ENCODE results near the gene LENEP. TPM values are rescaled to one million over a fixed set of nuclear protein-coding genes. Genes with fewer than 3 reads are reported as not detected.
"Not testable (repeated sequence)": the region's sequence is repeated elsewhere in the genome, so short reads cannot be mapped to it uniquely, and the experiment has no call there.

LENEP gene
- polyA plus RNA-seq, 1 donor (not counting 4 experiments of a cell fraction or from before 2014, with no cell fraction given) = not detected

DNA sequence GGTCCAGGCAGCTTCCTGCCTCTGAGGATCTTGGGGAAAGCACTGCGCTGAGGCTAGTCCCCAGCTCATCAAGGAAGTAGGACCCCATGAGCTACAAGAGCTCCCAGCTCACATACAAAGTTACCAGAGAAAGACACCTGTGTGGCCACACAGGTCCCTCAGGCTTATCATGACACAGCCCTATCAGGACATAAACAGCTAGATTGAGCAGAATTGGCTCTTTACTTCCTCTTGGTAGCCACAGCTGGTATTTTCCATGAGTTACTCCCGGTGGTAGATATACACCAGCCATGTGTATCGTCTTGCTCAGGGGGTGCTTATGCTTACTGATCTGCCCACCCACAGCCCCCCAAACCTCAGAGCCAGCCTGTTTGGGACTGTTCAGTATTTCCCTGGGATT, 1.2 kb downstream of the LENEP start:
- no peaks in the 10 kb centered on the region for H3K9me3 ChIP-seq (ENCODE audit: control insufficient read depth, low read depth, low read length)
- H4K20me1 ChIP-seq (ENCODE audit: control insufficient read depth, extremely low read depth, insufficient read depth, low read length) = no peaks in the 10 kb centered on the region
- peaks cover 6% of the 10 kb centered on the region for H3K4me1 ChIP-seq (ENCODE audit: control insufficient read depth, extremely low read depth, insufficient read depth, low read length)
- no peak overlapping the region for H3K4me2 ChIP-seq (ENCODE audit: control insufficient read depth, extremely low read depth, insufficient read depth, low read depth, low read length)
- DNase-seq (ENCODE audit: low read depth, low spot score) (no peak), FAIRE-seq (no peak)
- H3K4me3 ChIP-seq (ENCODE audit: control insufficient read depth in 2 of 3, extremely low read depth in 1 of 3, insufficient read depth in 2 of 3, low read depth in 1 of 3, low read length in 3 of 3) = no peak overlapping the region
- TF ChIP-seq, protein P1, sequence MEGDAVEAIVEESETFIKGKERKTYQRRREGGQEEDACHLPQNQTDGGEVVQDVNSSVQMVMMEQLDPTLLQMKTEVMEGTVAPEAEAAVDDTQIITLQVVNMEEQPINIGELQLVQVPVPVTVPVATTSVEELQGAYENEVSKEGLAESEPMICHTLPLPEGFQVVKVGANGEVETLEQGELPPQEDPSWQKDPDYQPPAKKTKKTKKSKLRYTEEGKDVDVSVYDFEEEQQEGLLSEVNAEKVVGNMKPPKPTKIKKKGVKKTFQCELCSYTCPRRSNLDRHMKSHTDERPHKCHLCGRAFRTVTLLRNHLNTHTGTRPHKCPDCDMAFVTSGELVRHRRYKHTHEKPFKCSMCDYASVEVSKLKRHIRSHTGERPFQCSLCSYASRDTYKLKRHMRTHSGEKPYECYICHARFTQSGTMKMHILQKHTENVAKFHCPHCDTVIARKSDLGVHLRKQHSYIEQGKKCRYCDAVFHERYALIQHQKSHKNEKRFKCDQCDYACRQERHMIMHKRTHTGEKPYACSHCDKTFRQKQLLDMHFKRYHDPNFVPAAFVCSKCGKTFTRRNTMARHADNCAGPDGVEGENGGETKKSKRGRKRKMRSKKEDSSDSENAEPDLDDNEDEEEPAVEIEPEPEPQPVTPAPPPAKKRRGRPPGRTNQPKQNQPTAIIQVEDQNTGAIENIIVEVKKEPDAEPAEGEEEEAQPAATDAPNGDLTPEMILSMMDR (optimal IDR thresholded peaks at IDR 0.05 in 1 of 3, IDR thresholded peaks at IDR 0.05 in 1 of 3, conservative IDR thresholded peaks at IDR 0.05 in 1 of 3; ENCODE audit: extremely low read depth in 1 of 3, insufficient read depth in 2 of 3, low read length in 3 of 3) = no peak
- TF ChIP-seq EZH2 (IDR thresholded peaks at IDR 0.05; ENCODE audit: low read length) = no peak
- H3K27me3 ChIP-seq (ENCODE audit: control insufficient read depth, extremely low read depth, insufficient read depth, low read length) = no peaks in the 10 kb centered on the region
- H3K79me2 ChIP-seq (ENCODE audit: control insufficient read depth, insufficient read depth, low read length) = peaks cover 3% of the 10 kb centered on the region
- peaks cover 4 to 9% of the 10 kb centered on the region in 2 experiments for H3K36me3 ChIP-seq (ENCODE audit: control insufficient read depth in 2 of 2, extremely low read depth in 1 of 2, insufficient read depth in 2 of 2, low read length in 2 of 2)
- dilution Hi-C loops (cut with MboI; ENCODE audit: extremely low pct_ligation_motif_present, low sequenced_read_pairs) = no loop called here
- no peak overlapping the region for H3K9ac ChIP-seq (ENCODE audit: control insufficient read depth, extremely low read depth, insufficient read depth, low read length)
- H3K27ac ChIP-seq (ENCODE audit: control insufficient read depth, insufficient read depth, low read length) = no peak overlapping the region
- H3K9me1 ChIP-seq (ENCODE audit: control insufficient read depth, extremely low read depth, insufficient read depth, low read length) = no peaks in the 10 kb centered on the region
- H2AFZ ChIP-seq (ENCODE audit: control insufficient read depth, low read length) = no peak overlapping the region

DNA sequence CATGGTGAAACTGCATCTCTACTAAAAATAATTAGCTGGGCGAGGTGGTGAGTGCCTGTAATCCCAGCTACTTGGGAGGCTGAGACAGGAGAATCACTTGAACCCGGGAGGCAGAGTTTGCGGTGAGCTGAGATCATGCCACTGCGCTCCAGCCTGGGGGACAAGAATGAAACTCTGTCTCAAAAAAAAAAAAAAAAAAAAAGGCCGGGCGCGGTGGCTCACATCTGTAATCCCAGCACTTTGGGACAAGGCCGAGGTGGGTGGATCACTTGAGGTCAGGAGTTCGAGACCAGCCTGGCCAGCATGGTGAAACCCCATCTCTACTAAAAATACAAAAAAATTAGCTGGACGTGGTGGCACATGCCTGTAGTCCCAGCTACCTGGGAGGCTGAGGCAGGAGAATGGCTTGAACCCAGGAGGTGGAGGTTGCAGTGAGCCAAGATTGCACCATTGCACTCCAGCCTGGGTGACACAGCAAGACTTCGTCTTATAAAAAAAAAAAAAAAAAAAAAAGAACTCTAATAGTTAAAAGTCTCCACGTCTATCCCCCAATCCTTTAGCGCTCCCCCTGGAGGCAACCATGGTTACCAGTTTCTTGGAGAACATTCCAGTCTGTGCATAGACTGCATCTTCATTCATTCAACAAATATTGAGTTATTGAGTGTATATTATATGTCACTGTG, 2.1 kb downstream of the LENEP start:
- H3K9me1 ChIP-seq (ENCODE audit: control insufficient read depth, extremely low read depth, insufficient read depth, low read length); H3K9ac ChIP-seq (ENCODE audit: control insufficient read depth, extremely low read depth, insufficient read depth, low read length); dilution Hi-C loops (cut with MboI; ENCODE audit: extremely low pct_ligation_motif_present, low sequenced_read_pairs); H3K4me2 ChIP-seq (ENCODE audit: control insufficient read depth, extremely low read depth, insufficient read depth, low read depth, low read length); H3K4me3 ChIP-seq (ENCODE audit: control insufficient read depth in 2 of 3, extremely low read depth in 1 of 3, insufficient read depth in 2 of 3, low read depth in 1 of 3, low read length in 3 of 3); H4K20me1 ChIP-seq (ENCODE audit: control insufficient read depth, extremely low read depth, insufficient read depth, low read length); H3K79me2 ChIP-seq (ENCODE audit: control insufficient read depth, insufficient read depth, low read length); DNase-seq (ENCODE audit: low read depth, low spot score); H2AFZ ChIP-seq (ENCODE audit: control insufficient read depth, low read length); H3K27me3 ChIP-seq (ENCODE audit: control insufficient read depth, extremely low read depth, insufficient read depth, low read length); FAIRE-seq; H3K36me3 ChIP-seq (ENCODE audit: control insufficient read depth in 2 of 2, extremely low read depth in 1 of 2, insufficient read depth in 2 of 2, low read length in 2 of 2); H3K27ac ChIP-seq (ENCODE audit: control insufficient read depth, insufficient read depth, low read length); H3K9me3 ChIP-seq (ENCODE audit: control insufficient read depth, low read depth, low read length): not testable (repeated sequence)
- peaks cover 14% of the 10 kb centered on the region for H3K4me1 ChIP-seq (ENCODE audit: control insufficient read depth, extremely low read depth, insufficient read depth, low read length)
- TF ChIP-seq, protein P1 (optimal IDR thresholded peaks at IDR 0.05 in 1 of 3, IDR thresholded peaks at IDR 0.05 in 1 of 3, conservative IDR thresholded peaks at IDR 0.05 in 1 of 3; ENCODE audit: extremely low read depth in 1 of 3, insufficient read depth in 2 of 3, low read length in 3 of 3) = peak in 2 of 3 experiments; percentile 34 to 47

All from keratinocyte (primary cell).